Adrenal gland (tissue), 5 donors: ENCODE measurements around the gene CROCC.

Source experiments
- CTCF ChIP-seq, 6 experiments: fragments of 450-650 bp in 4 of 6; fragments of 200-600 bp in 2 of 6; sonication (generic) in 1 of 6; IDR thresholded peaks; 1 replicate in 5 of 6; 2 replicates in 1 of 6; pipeline versions ENCODE4 v1.5.1 to v1.8.0; 2016 to 2021; ENCODE audit warnings: antibody characterized with exemption in 6 of 6, mild to moderate bottlenecking in 2 of 6, moderate library complexity in 1 of 6
- POLR2A ChIP-seq, 2 donors: fragments of 450-650 bp; IDR thresholded peaks; one replicate each; pipeline ENCODE4 v1.6.1; 2017; ENCODE audit warnings: antibody characterized with exemption in 2 of 2, mild to moderate bottlenecking in 2 of 2, moderate library complexity in 1 of 2
- donor health status: DM: no; HTN: no; CAD: no.

DNA sequence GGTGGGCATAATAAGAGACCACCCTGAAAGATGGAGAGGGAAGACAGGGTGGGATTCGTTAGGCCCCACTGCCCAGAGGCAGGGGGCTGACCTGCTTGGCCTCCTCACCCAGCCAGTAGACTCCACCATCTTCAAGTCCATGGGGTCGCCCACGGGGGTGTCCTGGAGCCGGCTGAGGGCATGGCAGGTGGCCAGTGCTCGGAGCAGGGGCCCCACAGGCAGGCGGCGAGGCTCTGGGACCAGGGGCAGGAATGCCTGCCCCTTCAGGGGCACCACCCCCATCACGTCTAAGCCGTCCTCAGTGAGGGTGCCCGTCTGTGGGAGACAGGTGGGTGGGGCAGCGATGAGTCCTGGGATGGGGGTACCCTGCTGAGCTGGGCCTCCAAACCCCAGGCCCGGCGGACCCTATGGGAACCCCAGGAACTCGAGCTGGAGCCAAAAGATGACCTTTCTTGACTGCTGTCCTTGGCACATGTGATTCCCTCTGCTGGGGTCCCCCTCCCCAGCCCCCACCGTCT lies 71.8 kb downstream of the CROCC start:
- TF ChIP-seq POLR2A (IDR thresholded peaks at IDR 0.05) (no peak), CTCF (IDR thresholded peaks at IDR 0.05) (no peak)
